ENCODE measurements around the gene ZNF69.
"Not testable (repeated sequence)": the region's sequence is repeated elsewhere in the genome, so short reads cannot be mapped to it uniquely, and the experiment has no call there.

The ZNF69 gene

DNA sequence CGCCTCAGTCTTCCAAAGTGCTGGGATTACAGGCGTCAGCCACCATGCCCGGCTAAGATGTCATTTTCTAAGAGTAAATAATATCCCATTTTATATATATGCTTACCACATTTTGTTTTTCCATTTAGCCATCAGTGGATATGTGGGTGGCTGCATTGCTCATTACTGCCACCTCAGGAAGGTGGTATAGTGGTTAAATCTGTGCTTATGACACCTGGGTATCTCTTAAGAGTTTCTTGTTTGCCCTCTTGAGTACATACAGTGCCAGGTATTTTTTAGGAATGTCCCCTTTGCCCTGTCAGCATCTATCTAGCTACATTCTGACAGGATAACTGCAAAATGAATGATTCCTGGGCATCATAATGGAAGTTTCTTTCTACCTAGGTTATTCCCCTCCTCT is 14.6 kb downstream of the ZNF69 start:
- DNase-seq, result no peak

DNA sequence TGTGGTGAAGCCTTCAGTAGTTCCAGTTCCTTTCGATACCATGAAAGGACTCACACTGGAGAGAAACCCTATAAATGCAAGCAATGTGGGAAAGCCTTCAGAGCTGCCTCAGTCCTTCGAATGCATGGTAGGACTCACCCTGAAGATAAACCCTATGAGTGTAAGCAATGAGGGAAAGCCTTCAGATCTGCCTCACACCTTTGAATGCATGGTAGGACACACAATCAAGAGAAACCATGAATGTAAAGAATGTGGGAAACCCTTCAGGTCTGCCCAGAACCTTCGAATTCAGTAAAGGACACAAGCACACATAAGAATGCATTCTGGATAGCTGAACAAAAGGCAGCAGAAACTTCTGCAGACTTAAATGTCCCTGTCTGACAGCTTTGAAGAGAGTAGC is 18.3 kb downstream of the ZNF69 start:
- DNase-seq, result no peak

DNA sequence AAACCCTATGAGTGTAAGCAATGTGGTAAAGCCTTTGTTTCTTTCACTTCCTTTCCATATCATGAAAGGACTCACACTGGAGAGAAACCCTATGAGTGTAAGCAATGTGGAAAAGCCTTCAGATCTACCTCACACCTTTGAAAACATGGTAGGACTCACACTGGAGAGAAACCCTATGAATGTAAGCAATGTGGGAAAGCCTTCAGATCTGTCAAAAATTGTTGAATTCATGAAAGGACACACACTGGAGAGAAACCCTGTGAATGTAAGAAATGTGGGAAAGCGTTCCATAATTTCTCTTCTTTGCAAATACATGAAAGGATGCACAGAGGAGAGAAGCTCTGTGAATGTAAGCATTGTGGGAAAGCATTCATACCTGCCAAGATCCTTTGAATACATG is 24.4 kb downstream of the ZNF69 start:
- not testable (repeated sequence) for DNase-seq

DNA sequence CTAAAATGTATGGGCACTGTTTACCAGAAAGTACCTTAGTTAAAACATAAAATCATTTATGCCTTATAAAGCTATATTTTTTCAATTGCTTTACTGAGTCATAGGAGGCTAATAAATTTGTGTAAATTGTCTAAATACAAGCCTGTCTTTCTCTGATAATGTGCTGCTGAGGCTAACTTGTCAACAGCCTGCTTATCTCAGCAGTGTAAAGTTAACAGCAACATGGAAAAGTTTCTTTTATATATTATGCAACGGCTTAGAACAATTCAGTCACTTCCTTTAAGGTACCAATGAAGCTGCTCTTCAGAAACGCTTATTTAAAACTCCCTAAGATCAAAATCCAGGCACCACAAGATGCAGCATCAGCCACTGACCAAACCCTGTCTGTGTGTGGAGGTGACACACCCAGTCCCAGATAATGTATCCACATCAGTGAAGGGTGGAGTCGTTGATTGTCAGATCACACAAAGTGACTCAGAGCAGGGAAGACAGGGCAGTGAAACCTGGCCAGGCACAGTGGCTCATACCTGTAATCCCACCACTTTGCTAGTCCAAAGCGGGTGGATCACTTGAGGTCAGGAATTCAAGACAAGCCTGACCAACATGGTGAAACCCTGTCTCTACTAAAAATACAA is 27.0 kb downstream of the ZNF69 start:
- DNase-seq, result not testable (repeated sequence)

DNA sequence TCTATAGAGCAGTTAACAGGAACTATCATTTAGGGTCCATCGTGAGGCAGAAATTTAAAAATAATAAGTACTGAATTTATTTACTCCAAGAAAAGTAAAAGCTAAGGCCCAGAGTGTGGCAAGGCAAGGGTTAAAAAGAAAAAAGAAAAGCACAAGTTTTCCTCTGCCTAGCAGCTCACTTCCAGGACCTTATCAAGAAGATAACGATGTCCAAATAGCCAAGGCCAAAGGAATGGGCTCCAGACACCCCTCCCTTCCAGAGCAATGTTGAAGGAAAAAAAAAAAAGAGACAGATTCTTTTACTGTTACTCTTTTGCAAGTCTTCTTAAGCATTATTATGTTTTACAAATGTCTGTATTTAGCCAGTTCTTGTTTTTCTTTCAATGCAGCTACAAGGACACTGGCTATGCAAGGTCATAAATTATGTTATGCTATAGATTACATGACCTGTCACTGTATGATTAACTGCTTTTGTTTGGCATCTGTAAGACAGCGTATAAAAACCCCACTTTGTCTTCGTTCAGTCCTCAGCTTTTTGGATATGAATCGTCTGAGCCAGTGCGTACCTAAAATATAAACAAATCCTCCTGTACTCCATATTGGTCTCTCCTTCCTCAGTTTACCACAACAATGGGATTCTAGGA is 34.4 kb downstream of the ZNF69 start:
- DNase-seq, result no peak

DNA sequence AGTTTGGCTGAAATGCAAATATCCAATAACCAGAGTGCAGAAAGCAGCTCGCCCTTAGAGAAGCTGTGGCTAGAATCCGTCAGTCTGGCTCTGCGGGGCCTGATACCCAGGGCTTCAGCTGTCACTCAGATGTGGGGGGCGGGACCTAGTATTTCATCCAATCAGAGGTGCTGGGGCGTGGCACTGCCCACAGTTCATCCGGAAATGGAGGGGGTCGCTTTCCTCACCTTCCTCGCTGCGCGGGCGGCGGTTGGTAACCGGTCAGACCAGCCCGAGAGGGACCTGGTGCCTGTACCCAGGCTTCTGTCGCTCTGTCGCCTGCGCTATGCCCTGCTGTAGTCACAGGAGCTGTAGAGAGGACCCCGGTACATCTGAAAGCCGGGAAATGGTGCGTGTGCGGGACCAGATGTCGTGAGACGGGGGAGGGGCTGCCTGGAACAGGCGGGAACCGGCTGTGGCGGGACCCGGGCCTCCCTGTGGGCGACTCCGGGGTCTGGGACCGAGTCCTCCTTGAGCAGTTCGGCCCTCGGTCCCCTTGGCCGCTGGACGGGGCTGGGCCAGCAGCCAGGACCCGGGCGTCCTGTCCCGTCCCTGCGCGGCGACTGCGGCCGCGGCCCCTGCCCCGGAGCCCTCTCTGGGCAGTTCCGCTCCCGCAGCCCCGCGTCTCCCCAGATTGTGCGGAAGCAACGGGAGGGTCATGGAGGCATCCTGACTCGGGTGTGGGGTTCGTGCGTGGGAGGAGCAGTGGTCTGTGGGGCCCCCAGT is 37.5 kb downstream of the ZNF69 start, which contains the start of gene ZNF700:
Gene ZNF700, plus strand, starts transcription at position 222 of the 765 bp plus-strand sequence. Its CDS starts 104 bp downstream, at position 326.
- DNase-seq, result peak; percentile 69 to 84

DNA sequence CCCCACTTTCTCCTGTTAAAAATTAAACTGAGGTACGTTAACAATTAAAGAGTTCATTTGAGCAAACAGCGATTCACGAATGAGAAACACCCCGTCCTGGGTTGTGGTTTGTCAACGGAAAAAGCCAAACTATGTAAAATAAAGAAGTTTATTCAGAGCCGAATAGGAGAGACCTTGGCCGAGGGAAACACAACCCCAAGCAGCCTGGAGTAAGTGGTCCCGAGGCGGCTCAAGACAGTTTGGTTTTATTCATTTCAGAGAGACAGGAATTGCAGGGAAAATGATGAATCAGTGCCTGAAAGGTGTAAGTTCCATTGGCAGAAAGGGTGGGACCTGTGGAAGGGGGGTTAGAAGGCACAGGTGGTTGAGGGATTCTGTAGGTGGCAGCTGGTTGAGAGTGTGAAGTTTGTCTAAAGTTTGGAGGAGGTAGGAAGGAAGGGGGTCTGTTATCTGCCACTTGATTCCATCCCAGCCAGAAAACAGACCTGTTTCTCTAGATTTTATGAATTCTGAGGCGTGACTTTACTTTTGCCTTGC is 38.1 kb downstream of the ZNF69 start:
- not testable (repeated sequence) for DNase-seq

DNA sequence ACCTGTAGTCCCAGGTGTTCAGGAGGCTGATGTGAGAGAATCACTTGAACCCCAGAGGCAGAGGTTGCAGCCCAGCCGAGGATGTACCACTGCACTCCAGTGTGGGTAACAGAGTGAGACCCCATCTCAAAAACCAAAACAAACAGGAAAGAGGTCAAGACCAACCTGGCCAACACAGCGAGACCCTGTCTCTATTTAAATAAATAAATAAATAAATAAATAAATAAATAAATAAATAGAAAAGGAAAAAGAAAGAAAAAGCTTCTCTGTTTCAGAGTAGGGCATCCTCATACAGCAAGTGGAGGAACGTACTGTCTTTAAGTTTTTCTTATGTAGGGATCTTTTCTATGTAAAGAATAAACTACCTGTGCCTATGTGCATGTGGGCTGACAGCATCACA is 39.6 kb downstream of the ZNF69 start:
- no peak for DNase-seq

DNA sequence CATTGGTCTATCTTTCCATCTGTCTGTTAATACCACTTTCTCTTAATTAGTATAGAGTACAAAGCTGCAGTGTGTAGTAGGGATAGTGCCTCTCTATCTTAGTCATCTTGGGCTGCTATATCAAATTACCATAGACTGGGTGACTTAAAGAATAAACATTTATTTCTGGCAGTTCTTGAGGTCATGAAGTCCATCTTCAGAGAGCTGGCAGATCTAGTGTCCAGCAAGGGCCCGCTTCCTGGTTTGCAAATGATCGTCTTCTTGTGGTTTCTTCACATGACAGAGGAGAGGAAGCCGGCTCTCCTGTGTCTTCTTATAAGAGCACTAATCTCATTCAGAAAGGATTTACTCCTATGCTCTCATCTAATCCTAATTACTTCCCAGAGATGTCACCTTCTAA is 43.5 kb downstream of the ZNF69 start:
- DNase-seq, result no peak

DNA sequence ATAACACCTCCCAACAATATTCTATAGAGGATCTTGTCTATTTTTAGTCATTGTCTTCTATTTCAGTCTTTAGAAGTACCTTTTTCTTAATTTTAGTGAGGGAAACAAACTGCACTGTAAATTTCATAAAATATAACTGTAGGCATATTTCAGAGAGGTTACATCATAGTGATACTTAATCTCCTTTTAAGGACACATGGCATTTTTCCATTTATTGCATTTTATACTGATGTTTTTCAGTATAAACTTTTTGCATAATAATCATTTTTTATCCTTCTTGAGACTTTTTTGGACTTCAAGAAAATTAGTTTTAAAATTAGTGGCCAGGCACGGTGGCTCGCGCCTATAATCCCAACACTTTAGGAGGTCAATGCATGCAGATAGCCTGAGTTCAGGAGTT is 43.9 kb downstream of the ZNF69 start:
- no peak for DNase-seq

DNA sequence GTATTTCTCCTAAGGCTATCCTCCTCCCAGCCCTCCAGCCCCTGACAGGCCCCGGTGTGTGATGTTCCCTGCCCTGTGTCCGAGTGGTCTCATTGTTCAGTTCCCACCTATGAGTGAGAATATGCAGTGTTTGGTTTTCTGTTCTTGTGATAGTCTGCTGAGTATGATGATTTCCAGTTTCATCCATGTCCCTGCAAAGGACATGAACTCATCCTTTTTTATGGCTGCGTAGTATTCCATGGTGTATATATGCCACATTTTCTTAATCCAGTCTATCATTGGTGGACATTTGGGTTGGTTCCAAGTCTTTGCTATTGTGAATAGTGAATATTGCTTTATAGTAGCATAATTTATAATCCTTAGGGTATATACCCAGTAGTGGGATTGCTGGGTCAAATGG is 48.2 kb downstream of the ZNF69 start:
- not testable (repeated sequence) for DNase-seq

DNA sequence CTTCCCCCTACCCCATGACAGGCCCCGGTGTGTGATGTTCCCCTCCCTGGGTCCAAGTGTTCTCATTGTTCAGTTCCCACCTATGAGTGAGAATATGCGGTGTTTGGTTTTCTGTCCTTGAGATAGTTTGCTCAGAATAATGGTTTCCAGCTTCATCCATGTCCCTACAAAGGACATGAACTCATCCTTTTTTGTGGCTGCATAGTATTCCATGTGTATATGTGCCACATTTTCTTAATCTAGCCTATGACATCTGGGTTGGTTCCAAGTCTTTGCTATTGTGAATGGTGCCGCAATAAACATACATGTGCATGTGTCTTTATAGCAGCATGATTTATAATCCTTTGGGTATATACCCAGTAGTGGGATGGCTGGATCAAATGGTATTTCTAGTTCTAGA is 50.8 kb downstream of the ZNF69 start:
- DNase-seq, result not testable (repeated sequence)

DNA sequence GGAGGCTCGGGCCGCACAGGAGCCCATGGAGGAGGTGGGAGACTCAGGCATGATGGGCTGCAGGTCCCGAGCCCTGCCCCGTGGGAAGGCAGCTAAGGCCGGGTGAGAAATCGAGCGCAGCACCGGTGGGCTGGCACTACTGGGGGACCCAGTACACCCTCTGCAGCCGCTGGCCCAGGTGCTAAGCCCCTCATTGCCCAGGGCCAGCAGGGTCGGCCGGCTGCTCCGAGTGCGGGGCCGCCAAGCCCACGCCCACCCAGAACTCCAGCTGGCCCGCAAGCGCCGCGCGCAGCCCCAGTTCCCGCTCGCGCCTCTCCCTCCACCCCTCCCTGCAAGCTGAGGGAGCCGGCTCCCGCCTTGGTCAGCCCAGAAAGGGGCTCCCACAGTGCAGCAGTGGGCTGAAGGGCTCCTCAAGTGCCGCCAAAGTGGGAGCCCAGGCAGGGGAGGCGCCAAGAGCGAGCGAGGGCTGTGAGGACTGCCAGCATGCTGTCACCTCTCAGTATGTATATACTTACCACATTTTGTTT is 53.8 kb downstream of the ZNF69 start:
- not testable (repeated sequence) for DNase-seq

DNA sequence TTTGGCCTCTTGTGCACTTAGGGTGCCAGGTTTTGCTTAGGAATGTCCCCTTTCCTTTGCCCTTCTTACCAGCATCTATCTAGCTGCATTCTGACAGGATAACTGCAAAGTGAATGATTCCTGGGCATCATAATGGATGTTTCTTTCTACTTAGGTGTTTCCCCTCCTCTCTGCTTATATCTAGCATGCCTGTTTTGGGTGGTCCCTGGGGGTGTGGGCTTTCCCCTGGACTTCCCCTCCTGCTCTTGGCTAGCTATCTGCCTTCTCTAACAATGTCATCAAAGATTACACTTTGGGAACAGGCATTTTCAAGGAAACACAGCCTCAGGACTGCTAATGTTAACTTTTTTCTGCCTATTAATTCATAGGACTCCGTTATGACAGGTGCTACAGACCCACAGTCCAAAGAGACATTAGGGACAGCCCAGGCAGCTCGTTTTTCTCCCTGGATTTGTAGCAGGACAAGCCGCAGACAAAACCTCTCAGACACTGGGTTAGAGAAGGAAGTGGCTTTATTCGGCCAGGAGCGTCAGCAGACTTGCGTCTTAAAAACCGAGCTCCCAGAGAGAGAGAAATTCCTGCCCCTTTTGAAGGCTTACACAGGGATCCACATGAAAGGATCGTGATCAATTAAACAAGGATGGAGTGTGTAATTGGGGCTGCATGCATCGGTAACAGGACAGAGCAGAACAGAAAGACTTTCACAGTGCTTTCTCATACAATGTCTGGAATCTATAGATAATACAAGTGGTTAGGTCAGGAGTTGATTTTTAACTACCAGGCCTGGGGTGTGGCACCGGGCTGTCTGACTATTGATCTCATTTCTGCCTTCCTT is 54.6 kb downstream of the ZNF69 start:
- no peak for DNase-seq

DNA sequence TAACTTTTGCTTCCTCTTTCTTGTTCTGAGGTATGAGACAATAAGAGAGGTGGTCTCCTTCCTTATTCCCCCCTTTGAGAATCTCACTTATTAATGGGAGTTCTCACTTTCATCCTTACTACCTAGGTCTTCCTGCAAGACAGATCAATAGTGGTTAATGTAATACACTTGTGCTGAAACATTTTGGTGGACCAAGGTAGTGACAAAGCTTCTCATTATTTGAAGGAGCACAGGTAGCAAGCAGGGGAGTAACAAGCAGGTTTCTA is 55.2 kb downstream of the ZNF69 start:
- DNase-seq, result no peak

DNA sequence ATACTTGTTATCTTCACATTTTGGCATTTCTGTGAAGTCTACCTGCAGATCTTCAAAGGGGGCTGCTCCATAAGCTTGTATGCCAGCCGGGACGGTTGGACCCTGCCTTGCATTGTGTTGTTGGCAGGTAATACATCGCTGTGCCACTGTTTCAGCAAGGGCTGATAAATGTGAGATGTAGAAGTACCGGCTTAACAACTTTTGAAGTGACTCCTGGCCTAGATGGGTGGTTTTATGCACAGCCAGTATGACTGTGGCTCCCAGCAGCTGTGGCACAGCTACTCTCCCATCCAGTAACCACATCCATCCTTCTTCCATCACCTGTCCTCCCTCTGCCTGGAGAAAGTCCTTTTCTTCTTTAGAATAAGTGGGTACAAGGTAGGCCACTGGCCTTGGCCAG is 57.1 kb downstream of the ZNF69 start:
- no peak for DNase-seq

DNA sequence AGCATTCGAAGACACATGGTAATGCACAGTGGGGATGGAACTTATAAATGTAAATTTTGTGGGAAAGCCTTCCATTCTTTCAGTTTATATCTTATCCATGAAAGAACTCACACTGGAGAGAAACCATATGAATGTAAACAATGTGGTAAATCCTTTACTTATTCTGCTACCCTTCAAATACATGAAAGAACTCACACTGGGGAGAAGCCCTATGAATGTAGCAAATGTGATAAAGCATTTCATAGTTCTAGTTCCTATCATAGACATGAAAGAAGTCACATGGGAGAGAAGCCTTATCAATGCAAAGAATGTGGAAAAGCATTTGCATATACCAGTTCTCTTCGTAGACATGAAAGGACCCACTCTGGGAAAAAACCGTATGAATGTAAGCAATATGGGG is 61.1 kb downstream of the ZNF69 start:
- no peak for DNase-seq

DNA sequence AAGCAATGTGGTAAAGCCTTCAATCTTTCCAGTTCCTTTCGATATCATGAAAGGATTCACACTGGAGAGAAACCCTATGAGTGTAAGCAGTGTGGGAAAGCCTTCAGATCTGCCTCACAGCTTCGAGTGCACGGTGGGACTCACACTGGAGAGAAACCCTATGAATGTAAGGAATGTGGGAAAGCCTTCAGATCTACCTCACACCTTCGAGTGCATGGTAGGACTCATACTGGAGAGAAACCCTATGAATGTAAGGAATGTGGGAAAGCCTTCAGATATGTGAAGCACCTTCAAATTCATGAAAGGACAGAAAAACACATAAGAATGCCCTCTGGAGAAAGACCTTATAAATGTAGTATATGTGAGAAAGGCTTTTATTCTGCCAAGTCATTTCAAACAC is 61.6 kb downstream of the ZNF69 start:
- DNase-seq, result no peak

DNA sequence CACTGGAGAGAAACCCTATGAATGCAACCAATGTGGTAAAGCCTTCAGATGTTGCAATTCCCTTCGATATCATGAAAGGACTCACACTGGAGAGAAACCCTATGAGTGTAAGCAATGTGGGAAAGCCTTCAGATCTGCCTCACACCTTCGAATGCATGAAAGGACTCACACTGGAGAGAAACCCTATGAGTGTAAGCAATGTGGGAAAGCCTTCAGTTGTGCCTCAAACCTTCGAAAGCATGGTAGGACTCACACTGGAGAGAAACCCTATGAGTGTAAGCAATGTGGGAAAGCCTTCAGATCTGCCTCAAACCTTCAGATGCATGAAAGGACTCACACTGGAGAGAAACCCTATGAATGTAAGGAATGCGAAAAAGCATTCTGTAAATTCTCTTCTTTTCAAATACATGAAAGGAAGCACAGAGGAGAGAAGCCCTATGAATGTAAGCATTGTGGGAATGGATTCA is 62.1 kb downstream of the ZNF69 start:
- not testable (repeated sequence) for DNase-seq

DNA sequence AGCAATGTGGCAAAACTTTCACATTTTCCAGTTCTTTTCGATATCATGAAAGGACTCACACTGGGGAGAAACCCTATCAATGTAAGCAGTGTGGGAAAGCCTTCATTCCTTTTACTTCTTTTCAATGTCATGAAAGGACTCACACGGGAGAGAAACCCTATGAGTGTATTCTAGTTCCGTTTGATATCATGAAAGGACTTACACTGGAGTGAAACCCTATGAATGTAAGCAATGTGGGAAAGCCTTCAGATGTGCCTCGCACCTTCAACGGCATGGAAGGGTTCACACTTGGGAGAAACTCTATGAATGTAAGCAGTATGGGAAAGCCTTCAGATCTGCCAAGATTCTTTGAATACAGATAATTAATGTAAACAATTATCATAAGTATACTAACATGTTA is 62.7 kb downstream of the ZNF69 start:
- no peak for DNase-seq
